Neutrophil (primary cell): ENCODE results near the gene SMYD2.

Experiments used
- H3K27ac ChIP-seq: fragments of 200-600 bp; sonication (generic); 2 replicates; pipeline ENCODE4 v1.5.1; 2016; ENCODE audit warnings: mild to moderate bottlenecking, moderate library complexity
- H3K27me3 ChIP-seq: fragments of 200-600 bp; sonication (generic); 2 replicates; pipeline ENCODE4 v1.6.0; 2016; ENCODE audit warnings: mild to moderate bottlenecking
- H3K36me3 ChIP-seq: fragments of 200-600 bp; sonication (generic); 2 replicates; pipeline ENCODE4 v1.5.1; 2017
- H3K4me1 ChIP-seq, 2 experiments: fragments of 200-600 bp in 1 of 2; sonication (generic) in 1 of 2; 1 replicate in 1 of 2; 2 replicates in 1 of 2; pipeline versions ENCODE4 v1.5.1 to v1.6.1; 2013 to 2016; ENCODE audit warnings: low read depth in 1 of 2, low read length in 1 of 2, mild to moderate bottlenecking in 1 of 2, moderate library complexity in 1 of 2; ENCODE audit not compliant: control insufficient read depth in 1 of 2, insufficient read depth in 1 of 2
- H3K4me3 ChIP-seq, 2 experiments: fragments of 200-600 bp in 1 of 2; sonication (generic) in 1 of 2; 1 replicate in 1 of 2; 2 replicates in 1 of 2; pipeline ENCODE4 v1.5.1; 2013 to 2016; ENCODE audit warnings: low read depth in 1 of 2, low read length in 1 of 2, mild to moderate bottlenecking in 1 of 2, moderate library complexity in 1 of 2
- H3K9me3 ChIP-seq: fragments of 200-600 bp; sonication (generic); 2 replicates; pipeline ENCODE4 v1.5.1; 2016
- CTCF ChIP-seq: fragments of 200-600 bp; sonication (generic); IDR thresholded peaks from 2 replicates; pipeline ENCODE4 v1.5.1; 2016; ENCODE audit warnings: antibody characterized with exemption

Gene SMYD2

GRCh38 chr1:214330222-214330621 is 49.3 kb downstream of the SMYD2 start:
- H3K4me3 ChIP-seq = no peak overlapping the region
- no peaks in the 10 kb centered on the region for H3K36me3 ChIP-seq
- no peaks in the 10 kb centered on the region for H3K4me1 ChIP-seq
- H3K27ac ChIP-seq = no peak overlapping the region
- H3K27me3 ChIP-seq = no peaks in the 10 kb centered on the region
- no peak for TF ChIP-seq CTCF
- H3K9me3 ChIP-seq = no peaks in the 10 kb centered on the region

GRCh38 chr1:214330715-214331114 is 49.8 kb downstream of the SMYD2 start:
- H3K4me3 ChIP-seq = no peak overlapping the region
- no peak overlapping the region for H3K27ac ChIP-seq
- no peaks in the 10 kb centered on the region for H3K36me3 ChIP-seq
- no peaks in the 10 kb centered on the region for H3K4me1 ChIP-seq
- no peak for TF ChIP-seq CTCF
- H3K9me3 ChIP-seq = no peaks in the 10 kb centered on the region
- no peaks in the 10 kb centered on the region for H3K27me3 ChIP-seq

GRCh38 chr1:214331180-214331579 is 50.2 kb downstream of the SMYD2 start:
- Histone ChIP-seq H3K4me3 (no peak overlapping the region), H3K36me3 (no peaks in the 10 kb centered on the region), H3K4me1 (no peaks in the 10 kb centered on the region), H3K9me3 (no peaks in the 10 kb centered on the region), H3K27me3 (no peaks in the 10 kb centered on the region), H3K27ac (no peak overlapping the region)
- no peak for TF ChIP-seq CTCF

GRCh38 chr1:214331827-214332423 is 51.0 kb downstream of the SMYD2 start:
- H3K4me3 ChIP-seq = no peak overlapping the region
- no peaks in the 10 kb centered on the region for H3K27me3 ChIP-seq
- no peaks in the 10 kb centered on the region for H3K4me1 ChIP-seq
- H3K9me3 ChIP-seq = no peaks in the 10 kb centered on the region
- H3K36me3 ChIP-seq = no peaks in the 10 kb centered on the region
- TF ChIP-seq CTCF = no peak
- H3K27ac ChIP-seq = no peak overlapping the region

- H3K4me3 ChIP-seq = no peak overlapping the region
- H3K27ac ChIP-seq = no peak overlapping the region
- no peaks in the 10 kb centered on the region for H3K9me3 ChIP-seq
- no peak for TF ChIP-seq CTCF
- H3K4me1 ChIP-seq = no peaks in the 10 kb centered on the region
- H3K36me3 ChIP-seq = no peaks in the 10 kb centered on the region
- H3K27me3 ChIP-seq = no peaks in the 10 kb centered on the region
Measured at GRCh38 chr1:214332946-214333798, 52.2 kb downstream of the SMYD2 start.
